AG09319 (cell line): ENCODE measurements around the gene SOX6.

Experiments
- DNase-seq: peaks from one replicate; pipeline ENCODE4 v3.0.0-alpha.2; 2010; ENCODE audit warnings: low read depth; ENCODE audit errors: extremely low read depth
- TF ChIP-seq, protein P1 (sequence below): IDR thresholded peaks from 2 replicates; pipeline ENCODE4 v1.5.1; 2011; ENCODE audit warnings: low read depth, mild to moderate bottlenecking, inconsistent platforms, low read length, moderate library complexity

The SOX6 gene

DNA sequence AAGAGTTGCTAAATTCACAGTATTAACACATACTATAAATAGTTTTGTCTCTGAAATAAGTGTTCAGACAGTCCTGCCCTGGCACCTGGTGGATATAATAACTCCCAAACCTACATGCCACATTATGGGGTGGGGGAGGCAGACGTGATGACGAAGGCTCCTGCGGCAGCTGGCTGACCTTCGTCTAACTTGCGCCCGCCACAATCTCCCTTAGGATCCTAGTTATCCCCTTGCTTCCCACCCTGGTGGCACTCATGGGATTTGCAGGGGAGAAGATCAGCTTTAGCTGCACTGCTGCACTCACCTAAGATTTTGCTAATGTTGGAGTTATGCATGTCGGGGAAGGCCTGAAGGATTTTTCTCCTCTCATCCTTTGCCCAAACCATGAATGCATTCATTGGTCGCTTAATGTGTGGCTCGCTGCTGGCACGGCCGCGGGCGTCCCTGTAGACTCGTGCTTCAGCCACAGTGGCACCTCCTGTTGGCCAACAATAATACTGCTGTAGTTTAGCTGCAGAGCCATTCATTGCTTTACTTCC lies 367.6 kb downstream of the SOX6 start:
- DNase-seq = no peak

DNA sequence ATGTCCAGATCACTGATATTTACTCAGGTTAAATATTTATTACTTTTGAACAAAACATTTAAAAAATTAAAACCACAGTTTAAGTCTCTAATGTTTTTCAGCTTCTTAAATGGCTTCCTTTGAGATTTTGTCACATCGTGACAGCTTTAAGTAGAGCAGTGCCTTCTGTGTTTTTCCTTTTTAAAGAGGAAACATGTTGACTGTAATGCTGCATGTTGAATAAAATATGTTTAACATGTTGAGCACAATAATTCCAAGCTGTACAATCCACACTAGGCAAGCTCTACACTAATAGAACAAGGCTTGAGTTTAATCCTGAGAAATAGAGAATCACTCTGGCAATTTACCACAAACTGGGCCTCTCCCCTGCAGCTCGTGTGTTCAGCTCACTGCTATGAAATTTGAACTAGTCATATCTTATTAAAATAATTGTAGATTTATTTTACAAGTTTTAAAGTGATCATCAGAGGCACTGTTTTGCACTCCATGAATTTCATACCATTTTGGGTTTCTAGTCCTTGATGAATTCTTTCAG lies 368.3 kb downstream of the SOX6 start:
- DNase-seq = no peak
- TF ChIP-seq, protein P1, sequence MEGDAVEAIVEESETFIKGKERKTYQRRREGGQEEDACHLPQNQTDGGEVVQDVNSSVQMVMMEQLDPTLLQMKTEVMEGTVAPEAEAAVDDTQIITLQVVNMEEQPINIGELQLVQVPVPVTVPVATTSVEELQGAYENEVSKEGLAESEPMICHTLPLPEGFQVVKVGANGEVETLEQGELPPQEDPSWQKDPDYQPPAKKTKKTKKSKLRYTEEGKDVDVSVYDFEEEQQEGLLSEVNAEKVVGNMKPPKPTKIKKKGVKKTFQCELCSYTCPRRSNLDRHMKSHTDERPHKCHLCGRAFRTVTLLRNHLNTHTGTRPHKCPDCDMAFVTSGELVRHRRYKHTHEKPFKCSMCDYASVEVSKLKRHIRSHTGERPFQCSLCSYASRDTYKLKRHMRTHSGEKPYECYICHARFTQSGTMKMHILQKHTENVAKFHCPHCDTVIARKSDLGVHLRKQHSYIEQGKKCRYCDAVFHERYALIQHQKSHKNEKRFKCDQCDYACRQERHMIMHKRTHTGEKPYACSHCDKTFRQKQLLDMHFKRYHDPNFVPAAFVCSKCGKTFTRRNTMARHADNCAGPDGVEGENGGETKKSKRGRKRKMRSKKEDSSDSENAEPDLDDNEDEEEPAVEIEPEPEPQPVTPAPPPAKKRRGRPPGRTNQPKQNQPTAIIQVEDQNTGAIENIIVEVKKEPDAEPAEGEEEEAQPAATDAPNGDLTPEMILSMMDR = no peak

More for the DNA sequence above, 367.6 kb downstream of the SOX6 start:
- TF ChIP-seq, protein P1 = no peak

DNA sequence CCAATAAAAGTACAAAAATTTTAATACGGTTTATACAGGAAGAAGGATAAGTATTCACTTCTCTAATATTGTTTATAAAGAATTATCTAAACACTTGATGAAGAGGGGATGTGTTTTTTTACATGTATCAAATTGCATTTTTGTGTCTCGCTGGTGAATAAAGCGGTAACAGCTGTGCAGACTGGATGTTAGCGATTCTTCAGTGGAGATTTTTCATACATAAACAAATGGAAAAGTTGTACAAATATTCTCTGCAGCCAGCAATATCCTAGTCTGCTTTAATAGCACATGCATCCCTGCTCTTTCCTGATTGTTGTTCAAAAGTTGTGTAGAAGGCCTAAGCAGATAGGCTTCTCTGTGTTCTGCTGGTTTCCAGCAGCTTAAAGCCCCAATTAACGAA lies 369.3 kb downstream of the SOX6 start:
- DNase-seq = no peak
- TF ChIP-seq, protein P1 = no peak

DNA sequence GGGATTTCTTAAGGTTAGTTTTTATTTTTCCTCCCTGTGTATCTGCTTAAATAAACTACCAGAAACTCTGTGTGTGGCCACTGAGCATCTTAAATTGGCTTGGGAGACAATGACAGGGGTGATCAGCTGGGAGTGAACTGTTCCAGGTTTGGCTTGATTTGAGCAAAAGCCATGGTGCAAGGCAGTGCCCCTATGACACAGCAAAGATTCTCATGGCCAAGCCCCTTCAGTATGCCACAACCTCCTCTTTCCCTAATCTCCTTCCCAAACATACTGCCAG lies 370.5 kb downstream of the SOX6 start:
- no peak for DNase-seq

DNA sequence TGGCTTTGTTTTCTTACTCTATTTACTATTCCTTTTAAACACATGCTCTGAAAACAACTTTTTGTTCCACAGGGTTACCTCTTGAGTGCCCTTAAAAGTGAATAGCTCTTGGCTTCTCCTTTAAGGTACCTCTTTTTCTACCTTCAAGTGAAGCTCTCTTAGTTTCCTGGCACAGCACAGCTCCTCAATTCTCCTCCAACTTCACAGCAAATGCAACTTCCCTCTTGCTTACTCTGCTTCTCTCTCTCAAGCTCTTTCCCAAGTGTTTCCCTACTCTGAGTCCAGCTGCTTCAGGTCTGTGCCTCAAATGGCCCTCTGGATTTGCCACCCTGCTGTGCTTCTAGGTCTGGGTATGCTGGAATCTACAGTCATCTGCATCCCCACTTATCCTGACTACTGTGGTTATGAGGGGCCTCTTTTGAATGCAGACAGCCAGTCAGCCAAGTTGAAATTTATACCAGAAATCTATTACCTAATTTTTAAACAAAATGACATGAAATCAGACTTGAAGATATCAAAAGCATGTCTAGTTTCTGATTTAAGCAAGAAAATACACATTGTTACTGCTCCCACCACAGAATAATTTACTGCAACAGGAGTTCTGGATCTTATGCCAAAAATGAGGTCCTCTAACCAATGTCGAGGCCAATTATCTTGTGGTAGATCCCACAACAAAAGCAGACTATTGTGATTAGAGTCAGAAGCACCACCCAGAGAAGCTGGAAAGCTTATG lies 371.1 kb downstream of the SOX6 start:
- DNase-seq = no peak
- TF ChIP-seq, protein P1 = no peak

More for the DNA sequence above, 370.5 kb downstream of the SOX6 start:
- TF ChIP-seq, protein P1 = no peak

DNA sequence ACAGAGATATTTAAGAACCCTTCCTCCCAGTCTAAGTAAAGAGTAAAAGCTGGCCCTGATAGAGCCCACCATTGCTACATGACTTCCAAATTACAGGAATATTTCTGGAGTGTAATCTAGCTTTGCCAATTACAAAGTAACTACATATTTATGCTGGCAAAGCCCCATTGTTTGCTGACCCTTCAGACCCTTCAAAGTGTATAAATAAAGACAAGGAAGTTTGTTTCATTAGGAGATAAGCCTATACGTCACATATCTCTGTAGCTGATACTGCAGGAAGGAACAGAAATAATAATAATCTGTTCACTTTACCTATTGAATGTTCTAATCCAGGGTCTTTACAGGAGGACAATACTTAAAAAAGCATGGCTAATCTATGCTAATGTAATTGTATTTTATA lies 375.1 kb downstream of the SOX6 start:
- DNase-seq = no peak
- TF ChIP-seq, protein P1 = no peak

DNA sequence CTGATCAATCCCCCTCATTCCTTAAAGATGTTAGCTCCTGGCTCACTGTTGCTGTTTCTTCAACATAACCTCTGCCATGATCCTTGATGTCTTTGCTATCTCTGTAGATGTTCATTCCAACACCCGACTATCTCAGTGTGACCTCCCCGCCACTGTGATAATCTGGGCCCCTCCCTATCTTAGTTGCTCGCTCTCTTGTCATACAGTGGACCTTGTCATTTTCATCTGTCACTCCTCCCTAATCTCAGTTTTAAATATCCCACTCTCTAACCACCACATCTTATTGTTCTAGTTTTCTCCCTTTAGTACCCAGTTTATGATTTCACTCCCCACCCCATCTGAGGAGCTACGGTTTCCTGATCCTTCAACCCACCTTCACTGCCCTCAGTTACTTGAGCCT lies 379.2 kb downstream of the SOX6 start:
- TF ChIP-seq, protein P1 = no peak
- DNase-seq = no peak
